Spleen (tissue), 11 donors: ENCODE data around the gene CST7. TPM values are rescaled to one million over a fixed set of nuclear protein-coding genes. Genes with fewer than 3 reads are reported as not detected.
"Not testable (repeated sequence)": the region's sequence is repeated elsewhere in the genome, so short reads cannot be mapped to it uniquely, and the experiment has no call there.

Experiments
- DNase-seq: peaks from one replicate; pipeline ENCODE4 v3.0.0-alpha.2; 2020
- H3K27ac ChIP-seq, 8 donors: fragments of 200-600 bp; sonication (generic) in 7 of 8; 1 replicate in 4 of 8; 2 replicates in 4 of 8; pipeline versions ENCODE4 v1.5.0 to v1.8.0; 2016 to 2021; ENCODE audit warnings: inconsistent platforms in 4 of 8, mild to moderate bottlenecking in 4 of 8, moderate library complexity in 1 of 8
- H3K27me3 ChIP-seq, 7 donors: fragments of 200-600 bp; sonication (generic) in 6 of 7; replicated peaks in 1 of 7; 1 replicate in 4 of 7; 2 replicates in 3 of 7; pipeline versions ENCODE4 v1.5.0 to v1.8.0; 2016 to 2021; ENCODE audit warnings: inconsistent platforms in 3 of 7, mild to moderate bottlenecking in 1 of 7
- H3K36me3 ChIP-seq, 6 donors: fragments of 200-600 bp; sonication (generic) in 5 of 6; 1 replicate in 4 of 6; 2 replicates in 2 of 6; pipeline versions ENCODE4 v1.5.0 to v1.8.0; 2016 to 2021; ENCODE audit warnings: inconsistent platforms in 2 of 6
- H3K4me1 ChIP-seq, 6 donors: fragments of 200-600 bp; sonication (generic) in 5 of 6; 1 replicate in 3 of 6; 2 replicates in 3 of 6; pipeline versions ENCODE4 v1.5.0 to v1.8.0; 2016 to 2021; ENCODE audit warnings: inconsistent platforms in 3 of 6
- H3K4me3 ChIP-seq, 8 donors: fragments of 200-600 bp; sonication (generic) in 7 of 8; 1 replicate in 4 of 8; 2 replicates in 4 of 8; pipeline versions ENCODE4 v1.5.0 to v1.8.0; 2016 to 2021; ENCODE audit warnings: inconsistent platforms in 4 of 8, mild to moderate bottlenecking in 4 of 8, moderate library complexity in 2 of 8
- H3K9me3 ChIP-seq, 8 donors: fragments of 200-600 bp; sonication (generic) in 7 of 8; 1 replicate in 4 of 8; 2 replicates in 4 of 8; pipeline versions ENCODE4 v1.5.0 to v1.8.0; 2016 to 2021; ENCODE audit warnings: inconsistent platforms in 4 of 8
- POLR2A ChIP-seq, 3 donors: fragments of 450-650 bp; IDR thresholded peaks; one replicate each; pipeline ENCODE4 v1.5.1; 2017; ENCODE audit warnings: antibody characterized with exemption in 3 of 3, mild to moderate bottlenecking in 1 of 3
- POLR2AphosphoS5 ChIP-seq, 3 donors: sonication (generic); formaldehyde crosslinking; IDR thresholded peaks; one replicate each; pipeline ENCODE4 v1.5.1; 2017; ENCODE audit warnings: antibody characterized with exemption in 3 of 3
- WGBS, 5 donors: extraction: QIAGEN DNeasy Blood & Tissue Kit in 3 of 5; methylation state at CpG; one replicate each; pipeline versions ENCODE4 v1.1.5 to v1.1.7; 2013 to 2018; 5-methylcytosine and 5-hydroxymethylcytosine counted together
- intact Hi-C: fragments of 100-400 bp; cut with DNase I; formaldehyde crosslinking; loops from one replicate; pipeline ENCODE4 v1.15.0; 2023; ENCODE audit warnings: low total_unique reads
- polyA plus RNA-seq, 3 donors: library from polyadenylated mRNA; stranded (reverse); fragments of 200-250 nt; gene quantifications; one replicate each; pipeline ENCODE4 v1.2.1, GENCODE V29; 2013
- total RNA-seq, 7 donors: library from RNA; depleted of rRNA in 3 of 7; stranded (reverse); fragments of >200 nt in 3 of 7; fragmentation: NEBNext Ultra II Directional in 4 of 7; extraction: Animal tissue kit (Norgen Biotek cat#: 25700) in 4 of 7; gene quantifications; one replicate each; pipeline versions ENCODE4 v1.1.0 to v1.2.1, GENCODE V29; 2016 to 2021
- TF ChIP-seq, protein P1 (sequence below), 11 experiments: fragments of 200-600 bp in 7 of 11; fragments of 450-650 bp in 4 of 11; sonication (generic) in 4 of 11; IDR thresholded peaks in 8 of 11; conservative IDR thresholded peaks in 3 of 11; 1 replicate in 7 of 11; 2 replicates in 4 of 11; pipeline versions ENCODE4 v1.4.0 to v1.8.0; 2016 to 2021; ENCODE audit warnings: antibody characterized with exemption in 11 of 11, inconsistent platforms in 4 of 11, mild to moderate bottlenecking in 1 of 11
- donor health status: healthy with polysubstance abuse.
- donor health status: DM: no; HTN: no; CAD: no; lungs with moderate emphysema.
- donor health status: DM: no; HTN: no; CAD: no.
- donor health status: Bipolar disorder and iron deficiency.
- donor health status: healthy.
- donor health status: DM: no; HTN: no; CAD: no.
- donor health status: DM: yes; HTN: yes; CAD: no.

CST7 gene
- total and polyA plus RNA-seq, 10 donors: 23.1 to 298 (median 63.8) TPM

DNA sequence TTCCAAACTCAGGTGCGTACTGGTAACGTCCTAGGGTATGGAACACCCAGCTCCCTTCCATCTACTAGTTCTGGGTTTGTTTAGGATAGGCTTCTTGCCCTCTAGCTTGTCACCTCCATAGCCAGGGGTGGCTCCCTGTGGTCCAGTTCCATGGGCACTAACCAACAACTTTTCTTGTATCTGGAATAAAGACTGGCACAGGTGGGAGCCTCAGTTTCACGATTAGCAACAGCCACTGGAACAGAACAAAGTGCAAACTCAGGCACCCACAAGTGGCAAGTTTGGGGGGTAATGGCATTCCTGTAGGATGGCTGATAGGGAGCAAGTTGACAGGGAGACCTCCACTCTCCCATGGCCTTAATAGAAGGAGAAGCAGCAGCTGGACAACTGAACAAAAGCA, 49.1 kb downstream of the CST7 start:
- no peak for DNase-seq
- Histone ChIP-seq H3K9me3 (no peaks in the 10 kb centered on the region), H3K36me3 (peaks cover 0 to 8% (median 2%) of the 10 kb centered on the region in 6 donors), H3K4me3 (no peak overlapping the region), H3K27ac (peak overlapping the region in 2 of 8 donors; percentile 45 to 48), H3K27me3 (no peaks in the 10 kb centered on the region), H3K4me1 (peaks cover 5 to 23% (median 21%) of the 10 kb centered on the region in 6 donors)
- WGBS, 5 donors: 74 to 89% (median 79%) methylated on average over 3 of the region's 3 CpGs
- intact Hi-C loops: no loop called here
- TF ChIP-seq, protein P1, sequence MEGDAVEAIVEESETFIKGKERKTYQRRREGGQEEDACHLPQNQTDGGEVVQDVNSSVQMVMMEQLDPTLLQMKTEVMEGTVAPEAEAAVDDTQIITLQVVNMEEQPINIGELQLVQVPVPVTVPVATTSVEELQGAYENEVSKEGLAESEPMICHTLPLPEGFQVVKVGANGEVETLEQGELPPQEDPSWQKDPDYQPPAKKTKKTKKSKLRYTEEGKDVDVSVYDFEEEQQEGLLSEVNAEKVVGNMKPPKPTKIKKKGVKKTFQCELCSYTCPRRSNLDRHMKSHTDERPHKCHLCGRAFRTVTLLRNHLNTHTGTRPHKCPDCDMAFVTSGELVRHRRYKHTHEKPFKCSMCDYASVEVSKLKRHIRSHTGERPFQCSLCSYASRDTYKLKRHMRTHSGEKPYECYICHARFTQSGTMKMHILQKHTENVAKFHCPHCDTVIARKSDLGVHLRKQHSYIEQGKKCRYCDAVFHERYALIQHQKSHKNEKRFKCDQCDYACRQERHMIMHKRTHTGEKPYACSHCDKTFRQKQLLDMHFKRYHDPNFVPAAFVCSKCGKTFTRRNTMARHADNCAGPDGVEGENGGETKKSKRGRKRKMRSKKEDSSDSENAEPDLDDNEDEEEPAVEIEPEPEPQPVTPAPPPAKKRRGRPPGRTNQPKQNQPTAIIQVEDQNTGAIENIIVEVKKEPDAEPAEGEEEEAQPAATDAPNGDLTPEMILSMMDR (IDR thresholded peaks at IDR 0.05 in 8 of 11, conservative IDR thresholded peaks at IDR 0.05 in 3 of 11): no peak
- no peak for TF ChIP-seq POLR2A (IDR thresholded peaks at IDR 0.05)
- no peak for TF ChIP-seq POLR2AphosphoS5 (IDR thresholded peaks at IDR 0.05)

DNA sequence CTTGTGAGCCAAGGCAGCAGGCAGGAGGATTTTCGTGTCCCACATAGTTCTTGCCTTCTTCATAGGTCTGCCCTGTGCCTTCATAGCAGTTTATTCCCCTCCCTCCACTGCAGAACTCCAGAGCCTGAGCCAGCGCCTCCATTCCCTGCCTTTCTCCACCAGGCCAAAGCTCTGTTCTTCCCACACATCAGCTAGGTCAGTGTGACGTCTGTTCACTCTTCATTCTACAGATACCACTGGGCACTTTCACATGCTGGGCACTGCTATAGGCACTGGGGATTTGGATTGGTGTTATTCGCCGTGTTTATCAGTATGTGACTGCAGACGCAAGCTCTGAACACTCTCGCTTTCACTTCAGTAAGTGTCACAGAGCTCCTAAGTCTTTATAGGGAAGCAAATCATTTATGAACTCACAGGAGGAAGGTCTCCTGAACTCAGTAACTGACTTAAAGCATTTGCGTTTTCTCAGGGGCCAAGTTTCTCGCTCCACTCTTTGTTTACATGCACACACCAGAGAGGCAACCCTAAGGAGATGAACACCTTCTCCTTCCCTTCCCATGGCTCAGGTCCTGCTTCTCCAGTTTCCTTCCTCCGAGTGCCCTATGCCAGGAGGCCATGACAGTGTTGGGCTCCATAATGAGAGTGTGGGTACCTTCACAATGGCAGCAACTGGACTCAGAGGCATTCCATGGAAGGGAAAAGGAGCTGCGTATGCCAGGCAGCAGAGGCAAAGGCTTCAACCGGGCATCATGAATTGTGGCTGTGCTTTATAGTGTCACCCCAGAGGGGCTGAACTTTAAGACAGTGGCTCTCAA, 49.8 kb downstream of the CST7 start:
- Histone ChIP-seq H3K36me3 (peaks cover 0 to 15% (median 2%) of the 10 kb centered on the region in 6 donors), H3K9me3 (no peaks in the 10 kb centered on the region), H3K27ac (peak overlapping the region in 3 of 8 donors; percentile 14 to 48 (median 45)), H3K27me3 (no peaks in the 10 kb centered on the region), H3K4me1 (peaks cover 0 to 16% (median 14%) of the 10 kb centered on the region in 6 donors), H3K4me3 (no peak overlapping the region)
- intact Hi-C loops: no loop called here
- peak; percentile 35 for DNase-seq
- 78 to 85% (median 79%) methylated on average over 12 of the region's 12 CpGs for WGBS, 5 donors
- TF ChIP-seq, protein P1 (IDR thresholded peaks at IDR 0.05 in 8 of 11, conservative IDR thresholded peaks at IDR 0.05 in 3 of 11): no peak
- no peak for TF ChIP-seq POLR2AphosphoS5 (IDR thresholded peaks at IDR 0.05)
- no peak for TF ChIP-seq POLR2A (IDR thresholded peaks at IDR 0.05)

DNA sequence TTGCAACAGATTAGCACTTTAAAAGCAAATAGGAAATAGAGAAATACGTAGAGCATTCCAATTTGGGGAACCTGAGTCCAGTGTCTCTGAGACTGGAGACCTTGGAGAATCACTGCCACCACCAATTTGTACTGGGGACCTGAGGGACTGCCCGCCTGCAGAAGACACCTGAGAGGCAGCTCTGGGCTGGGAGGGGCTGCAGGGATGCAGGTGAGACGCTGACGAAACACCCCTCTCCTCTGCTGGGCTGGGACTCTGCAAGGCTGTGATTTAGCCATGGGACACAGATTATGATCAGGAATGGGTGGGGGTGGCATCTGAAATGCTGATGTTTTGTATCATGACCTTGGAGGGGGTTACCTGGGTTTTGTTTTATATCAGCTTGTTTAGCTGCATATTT, 50.5 kb downstream of the CST7 start:
- peaks cover 0 to 22% (median 2%) of the 10 kb centered on the region in 6 donors for H3K36me3 ChIP-seq
- intact Hi-C loops: no loop called here
- no peaks in the 10 kb centered on the region for H3K27me3 ChIP-seq
- no peaks in the 10 kb centered on the region for H3K9me3 ChIP-seq
- no peak overlapping the region for H3K4me3 ChIP-seq
- DNase-seq: no peak
- no peak overlapping the region for H3K27ac ChIP-seq
- WGBS, 5 donors: 76 to 95% (median 85%) methylated on average over 4 of the region's 4 CpGs
- TF ChIP-seq POLR2A (IDR thresholded peaks at IDR 0.05) (no peak), POLR2AphosphoS5 (IDR thresholded peaks at IDR 0.05) (no peak)
- TF ChIP-seq, protein P1 (IDR thresholded peaks at IDR 0.05 in 8 of 11, conservative IDR thresholded peaks at IDR 0.05 in 3 of 11): no peak
- H3K4me1 ChIP-seq: peaks cover 0 to 8% (median 8%) of the 10 kb centered on the region in 6 donors

DNA sequence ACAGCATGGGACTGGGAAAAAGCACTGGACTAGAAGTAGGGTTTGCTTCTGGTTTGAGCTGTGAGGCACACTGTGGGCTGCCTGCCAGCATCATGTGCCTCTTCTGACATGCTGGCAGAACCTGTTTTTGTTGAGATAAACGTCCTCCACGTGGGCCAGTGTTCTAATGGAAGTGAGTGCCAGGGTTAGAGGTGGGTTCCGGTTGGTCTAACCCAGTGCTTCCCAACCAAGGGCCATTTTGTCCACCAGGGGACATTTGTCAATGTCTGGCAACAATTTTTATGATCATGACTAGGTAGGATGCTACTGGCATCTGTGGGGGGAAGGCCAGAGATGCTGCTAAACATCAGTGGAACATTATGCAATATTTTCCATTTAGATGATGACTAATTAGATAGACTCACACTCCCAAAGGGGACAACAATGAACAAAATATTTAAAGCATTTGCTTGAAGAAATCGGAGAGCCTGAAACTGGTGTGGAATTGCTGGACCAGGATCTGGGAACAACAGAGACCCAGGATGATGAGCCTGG, 51.3 kb downstream of the CST7 start:
- H3K27me3 ChIP-seq: no peaks in the 10 kb centered on the region
- H3K9me3 ChIP-seq: no peaks in the 10 kb centered on the region
- no peak for TF ChIP-seq POLR2A (IDR thresholded peaks at IDR 0.05)
- TF ChIP-seq POLR2AphosphoS5 (IDR thresholded peaks at IDR 0.05): no peak
- DNase-seq: peak; percentile 24
- H3K36me3 ChIP-seq: peaks cover 0 to 30% (median 4%) of the 10 kb centered on the region in 6 donors
- H3K4me3 ChIP-seq: no peak overlapping the region
- H3K27ac ChIP-seq: no peak overlapping the region
- peaks cover 0 to under 1% (median under 1%) of the 10 kb centered on the region in 6 donors for H3K4me1 ChIP-seq
- WGBS, 5 donors: 49 to 60% (median 55%) methylated on average over 4 of the region's 4 CpGs
- intact Hi-C loops: loop anchor here (10.0 kb wide), 1 partner anchor 174 kb away; no protein-coding TSS in a partner anchor

DNA sequence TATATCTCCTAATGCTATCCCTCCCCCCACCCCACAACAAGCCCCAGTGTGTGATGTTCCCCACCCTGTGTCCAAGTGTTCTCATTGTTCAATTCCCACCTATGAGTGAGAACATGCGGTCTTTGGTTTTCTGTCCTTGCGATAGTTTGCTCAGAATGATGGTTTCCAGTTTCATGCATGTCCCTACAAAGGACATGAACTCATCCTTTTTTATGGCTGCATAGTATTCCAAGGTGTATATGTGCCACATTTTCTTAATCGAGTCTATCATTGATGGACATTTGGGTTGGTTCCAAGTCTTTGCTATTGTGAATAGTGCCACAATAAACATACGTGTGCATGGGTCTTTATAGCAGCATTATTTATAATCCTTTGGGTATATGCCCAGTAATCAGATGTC, 52.3 kb downstream of the CST7 start:
- intact Hi-C loops: loop anchor here (10.0 kb wide), 1 partner anchor 173 kb away; no protein-coding TSS in a partner anchor
- not testable (repeated sequence) for H3K4me1 ChIP-seq, H3K9me3 ChIP-seq, H3K27me3 ChIP-seq, H3K4me3 ChIP-seq, DNase-seq, H3K27ac ChIP-seq
- H3K36me3 ChIP-seq: peaks cover 0 to 40% (median 13%) of the 10 kb centered on the region in 6 donors
- WGBS, 5 donors: 92 to 98% (median 98%) methylated on average over 4 of the region's 4 CpGs
